Measurements from ENCODE around the gene MDM4.
"Not testable (repeated sequence)": the region's sequence is repeated elsewhere in the genome, so short reads cannot be mapped to it uniquely, and the experiment has no call there.

The MDM4 gene

DNA sequence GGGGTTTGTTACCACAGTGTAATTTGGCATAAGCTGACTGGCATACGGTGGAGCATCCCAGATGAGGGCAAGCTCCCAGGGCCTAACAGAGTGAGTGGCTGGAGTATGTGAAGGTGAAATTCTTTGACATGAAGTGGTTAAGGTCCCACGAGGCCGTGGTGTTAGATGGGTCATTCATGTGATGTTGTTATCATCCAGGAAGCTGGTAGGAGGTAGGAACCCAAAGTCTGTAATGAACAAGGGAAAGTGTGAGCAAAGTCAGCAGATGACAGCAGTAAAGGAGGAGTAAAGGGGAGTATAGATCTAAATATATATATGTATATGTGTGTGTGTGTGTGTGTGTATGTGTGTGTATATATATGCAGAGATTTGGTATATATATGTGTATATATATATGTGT, 47.6 kb downstream of the MDM4 start:
- DNase-seq, result no peak

DNA sequence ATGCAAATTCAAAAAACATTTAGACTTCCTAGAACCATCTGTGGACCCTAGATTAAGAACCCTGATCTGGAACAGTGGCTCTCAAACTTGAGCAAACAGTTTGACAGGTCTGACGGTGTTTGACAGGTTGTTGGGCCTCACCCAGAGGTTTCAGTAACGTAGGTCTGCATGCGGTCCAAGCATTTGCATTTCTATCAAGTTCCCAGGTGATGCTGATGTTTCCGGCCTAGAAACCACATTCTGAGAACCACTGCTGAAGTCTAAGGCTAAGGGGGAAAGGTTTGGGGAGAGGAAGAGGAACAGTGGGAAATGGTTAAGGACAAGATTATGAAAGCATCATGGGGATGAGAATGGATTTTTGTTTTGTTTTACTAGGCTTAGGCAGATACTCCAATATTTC, 48.6 kb downstream of the MDM4 start:
- DNase-seq, result no peak

GRCh38 chr1:204565617-204566582, 49.7 kb downstream of the MDM4 start:
- peak; percentile 78 for DNase-seq

DNA sequence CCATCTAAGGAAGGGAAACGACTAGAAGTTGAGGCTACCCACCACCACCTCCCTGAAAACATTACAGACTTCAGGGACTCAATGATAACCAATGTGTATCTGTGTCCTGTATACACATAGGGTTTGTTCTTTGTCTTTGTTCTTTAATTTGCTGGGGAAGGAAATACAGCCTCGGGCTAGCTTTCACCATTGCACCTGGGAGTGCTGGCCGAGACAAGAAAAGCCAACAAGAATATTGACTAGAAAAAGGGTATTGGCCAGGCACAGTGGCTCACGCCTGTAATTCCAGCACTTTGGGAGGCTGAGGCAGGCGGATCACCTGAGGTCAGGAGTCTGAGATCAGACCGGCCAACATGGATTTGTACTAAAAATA, 50.4 kb downstream of the MDM4 start:
- DNase-seq, result no peak

- DNase-seq, result no peak
Observed at GRCh38 chr1:204567071-204567470, 50.9 kb downstream of the MDM4 start.

DNA sequence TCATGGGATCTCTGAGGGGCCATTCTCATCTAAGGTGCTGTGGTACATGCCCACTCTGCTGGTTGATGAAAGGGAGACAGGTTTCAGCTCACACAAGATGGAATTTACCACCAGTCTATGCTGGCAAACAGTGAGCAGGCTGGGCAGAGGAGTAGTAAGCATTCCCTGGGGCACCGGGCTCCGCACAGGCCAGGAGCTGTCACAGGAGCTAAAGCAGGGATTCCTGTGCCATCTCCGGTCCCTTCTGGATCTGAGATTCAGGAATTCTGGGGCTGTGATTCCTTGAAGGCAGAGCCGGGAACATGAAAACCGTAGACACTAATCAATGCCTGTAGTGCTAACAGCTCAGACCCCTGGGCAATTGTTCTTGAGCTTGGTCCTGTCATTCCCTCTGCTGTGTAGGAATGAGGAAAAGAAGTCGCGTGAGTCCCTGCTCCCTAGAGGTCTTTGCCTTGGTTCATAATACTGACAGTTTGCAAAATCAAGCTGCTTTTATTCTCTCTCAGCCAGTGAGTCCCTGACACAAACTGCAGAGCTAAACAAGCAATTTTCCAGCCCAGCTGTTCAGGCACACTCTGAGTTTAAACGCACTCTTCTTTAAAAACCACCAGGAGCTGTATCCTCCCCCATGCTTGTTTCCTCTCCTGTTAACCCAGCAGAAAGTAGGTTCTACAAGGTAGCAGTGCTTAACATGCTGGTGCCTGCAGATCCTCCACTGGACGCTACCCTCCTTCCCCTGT, 52.5 kb downstream of the MDM4 start:
- DNase-seq, result peak; percentile 43

GRCh38 chr1:204569478-204569877, 53.3 kb downstream of the MDM4 start:
- DNase-seq, result no peak

DNA sequence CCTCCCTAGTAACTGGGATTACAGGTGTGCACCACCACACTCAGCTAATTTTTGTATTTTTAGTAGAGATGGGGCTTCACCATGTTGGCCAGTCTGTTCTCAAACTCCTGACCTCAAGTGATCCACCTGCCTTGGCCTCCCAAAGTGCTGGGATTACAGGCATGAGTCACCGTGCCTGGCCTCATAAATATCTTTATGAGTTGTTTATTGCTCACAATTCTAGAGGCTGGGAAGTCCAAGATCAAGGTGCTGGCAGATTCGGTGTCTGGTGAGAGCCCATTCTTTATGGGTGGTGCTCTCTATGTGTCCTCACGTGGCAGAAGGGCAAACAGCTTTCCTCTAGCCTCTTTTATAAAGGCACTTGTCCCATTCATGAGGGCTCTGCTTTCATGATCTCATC, 53.8 kb downstream of the MDM4 start:
- not testable (repeated sequence) for DNase-seq

DNA sequence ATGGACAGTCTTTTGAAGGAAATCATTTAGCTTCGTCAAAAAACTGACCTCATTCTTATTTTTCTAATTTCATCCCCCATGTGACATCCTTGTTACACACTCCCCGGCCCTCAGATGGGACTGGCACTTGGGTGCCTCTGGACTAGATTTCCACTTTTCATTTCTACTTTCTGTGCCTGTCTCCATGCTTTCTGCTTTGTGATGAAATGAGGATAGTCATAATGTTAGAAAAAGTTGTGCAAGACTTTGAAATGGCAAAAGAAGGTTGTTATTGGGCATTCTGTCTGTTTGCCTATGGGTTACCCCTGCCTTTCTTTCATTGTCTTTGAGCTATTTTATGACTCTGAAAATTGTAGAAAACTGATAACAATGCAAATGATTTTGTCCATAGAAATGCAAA, 54.9 kb downstream of the MDM4 start:
- DNase-seq, result no peak

- DNase-seq, result no peak
Observed at GRCh38 chr1:204571631-204572030, 55.4 kb downstream of the MDM4 start.

- no peak for DNase-seq
Observed at GRCh38 chr1:204572923-204573922, 57.0 kb downstream of the MDM4 start.

DNA sequence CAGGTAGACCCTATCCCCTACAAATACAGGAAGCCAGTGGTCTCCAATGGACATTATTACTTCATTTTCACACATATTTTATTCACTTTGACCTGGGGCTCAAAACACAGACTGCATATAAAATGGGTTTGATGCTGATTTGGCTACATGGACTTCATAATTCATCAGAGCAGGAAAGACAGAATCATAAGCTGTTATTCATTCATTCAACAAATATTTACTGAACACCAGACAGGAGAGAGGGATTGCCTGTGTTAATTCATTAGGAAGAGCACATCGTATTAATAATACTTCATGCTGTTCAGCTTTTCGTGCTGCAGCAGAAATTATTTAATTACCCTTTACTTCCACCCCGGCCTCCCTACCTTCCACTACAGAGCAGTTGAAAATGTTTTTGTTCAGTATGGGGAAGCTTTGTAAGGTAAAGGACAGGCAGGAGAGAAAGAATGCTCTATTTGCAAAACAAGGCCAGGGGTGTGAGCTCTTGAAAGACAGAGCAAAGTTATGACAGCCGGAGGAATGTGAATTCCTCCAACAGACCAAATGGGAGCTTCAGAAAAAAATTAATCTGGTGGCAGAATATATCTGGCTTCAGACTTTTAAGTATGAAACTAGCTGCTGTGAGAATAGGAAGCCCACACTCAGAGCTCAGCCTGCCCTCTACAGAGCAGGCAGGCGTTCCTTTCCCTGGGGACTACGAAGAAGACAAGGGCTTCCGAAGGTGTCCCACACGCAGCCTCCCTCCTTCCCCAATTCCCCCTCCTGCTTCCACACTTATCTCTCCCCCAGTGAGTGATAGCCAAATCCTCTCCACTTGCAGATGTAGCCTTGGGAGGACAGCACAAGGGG, 58.0 kb downstream of the MDM4 start:
- no peak for DNase-seq

- DNase-seq, result peak; percentile 77
Observed at GRCh38 chr1:204574865-204575163, 58.6 kb downstream of the MDM4 start.

DNA sequence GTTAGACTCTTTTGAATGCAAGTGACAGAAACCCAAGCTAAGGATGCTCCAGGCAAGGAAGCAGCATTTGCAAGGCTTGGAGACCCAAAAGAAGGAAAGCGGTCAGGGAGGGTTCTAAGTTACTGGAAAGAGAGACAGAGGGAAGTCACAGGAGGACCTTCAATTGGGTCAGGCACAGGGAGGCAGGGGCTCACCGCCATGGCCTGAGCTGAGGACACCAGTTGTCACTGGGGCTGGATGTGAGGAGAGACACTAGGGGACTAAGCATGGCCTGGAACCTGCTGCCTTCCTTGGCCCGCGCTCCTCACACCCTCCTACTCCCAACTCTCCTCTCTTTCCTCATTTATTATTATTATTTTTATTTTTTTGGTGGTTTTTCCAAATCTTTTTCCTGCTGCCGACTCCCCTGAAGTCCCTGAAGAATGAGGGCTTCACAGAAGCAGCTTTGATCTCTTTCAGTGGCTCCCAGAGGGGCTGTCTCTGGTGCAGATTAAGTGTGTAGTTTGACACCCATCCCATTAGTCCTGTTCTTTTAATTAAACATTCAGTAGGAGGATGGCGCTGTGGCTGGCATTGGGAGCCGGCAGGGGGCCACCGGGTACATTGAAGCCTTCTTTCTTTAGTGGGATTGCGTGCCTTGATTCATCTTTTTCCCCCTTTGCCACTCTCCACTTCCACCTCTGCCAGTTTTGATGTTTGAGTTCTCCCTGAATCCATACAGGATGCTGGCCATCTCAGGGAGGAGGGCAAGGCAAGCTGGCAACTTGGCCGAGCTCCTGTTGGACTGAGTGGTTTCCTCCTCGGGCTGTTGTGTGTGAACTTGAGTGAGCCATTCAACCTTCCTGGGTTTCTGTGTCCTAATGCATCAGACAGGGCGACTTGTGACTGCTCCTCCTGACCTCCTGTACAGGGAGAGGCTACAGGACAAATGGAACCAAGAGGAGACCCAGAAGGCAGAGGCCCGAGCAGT, 59.3 kb downstream of the MDM4 start:
- no peak for DNase-seq

GRCh38 chr1:204576422-204576821, 60.2 kb downstream of the MDM4 start:
- no peak for DNase-seq

DNA sequence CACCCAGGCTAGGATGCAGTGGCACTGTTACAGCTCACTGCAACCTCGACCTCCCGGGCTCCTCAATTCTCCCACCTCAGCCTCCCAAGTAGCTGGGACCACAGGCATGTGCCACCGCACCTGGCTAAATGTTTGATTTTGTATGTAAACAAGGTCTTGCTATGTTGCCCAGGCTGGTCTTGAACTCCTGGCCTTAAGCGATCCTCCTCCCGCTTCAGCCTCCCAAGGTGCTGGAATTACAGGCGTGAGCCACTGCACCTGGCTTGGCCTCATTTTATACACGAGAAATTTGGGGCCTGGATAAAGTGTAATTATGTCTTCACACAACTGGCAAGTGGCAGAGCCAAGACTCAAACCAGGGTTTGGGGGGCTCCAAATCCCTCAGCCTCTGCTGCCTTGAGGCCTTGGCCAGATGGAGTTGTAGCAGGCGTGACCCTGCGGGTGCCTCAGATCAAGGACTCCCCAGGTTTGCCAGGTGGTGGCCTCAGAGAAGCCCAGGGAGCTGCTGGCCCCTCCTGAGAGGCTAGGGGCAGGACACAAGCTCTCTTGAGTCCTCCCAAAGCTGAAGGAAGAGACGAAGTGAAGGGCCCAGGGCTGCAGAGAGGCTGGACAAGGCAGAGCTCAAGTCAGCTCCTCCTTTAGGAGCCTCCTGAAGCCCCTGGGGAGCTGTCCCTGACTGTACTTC, 61.7 kb downstream of the MDM4 start:
- DNase-seq, result no peak

DNA sequence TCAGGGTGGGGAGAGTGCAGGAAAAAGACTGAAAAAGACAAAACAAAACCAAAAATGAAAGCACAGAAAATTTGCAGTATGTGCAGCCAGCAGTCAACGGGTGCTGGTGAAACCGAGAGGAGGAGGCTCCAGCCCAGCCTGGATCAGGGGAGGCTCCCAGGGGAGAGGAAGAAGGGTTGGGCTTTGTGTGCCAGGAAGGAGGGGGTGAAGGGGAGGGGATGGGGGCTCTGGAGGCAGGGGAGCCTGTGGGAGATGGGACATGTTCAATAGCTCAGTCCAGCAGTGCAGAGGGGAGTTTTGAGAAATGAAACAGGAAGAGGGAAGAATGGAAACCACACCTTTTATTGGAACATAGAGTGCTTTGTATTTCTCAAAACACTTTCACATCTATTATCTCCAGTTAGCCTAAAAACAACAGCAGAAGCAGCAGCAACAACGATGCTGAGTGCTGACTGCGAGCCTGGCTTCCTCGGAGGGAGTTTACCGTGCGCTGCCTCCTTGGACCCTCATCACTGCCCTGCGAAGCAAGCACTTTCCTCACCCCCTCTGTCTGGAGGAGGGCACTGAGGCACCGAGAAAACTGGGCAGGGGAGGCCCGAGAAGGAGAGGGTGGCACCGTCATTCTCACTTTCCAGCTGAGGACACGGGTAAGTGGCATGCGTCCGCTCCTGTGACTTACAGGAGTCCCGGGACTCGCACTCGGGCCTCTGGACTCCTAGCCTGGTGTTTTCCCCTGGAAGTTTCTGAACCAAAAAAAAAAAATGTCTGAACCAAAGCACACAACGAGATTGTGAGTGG, 62.9 kb downstream of the MDM4 start:
- no peak for DNase-seq

GRCh38 chr1:204579681-204580080, 63.5 kb downstream of the MDM4 start:
- DNase-seq, result no peak

DNA sequence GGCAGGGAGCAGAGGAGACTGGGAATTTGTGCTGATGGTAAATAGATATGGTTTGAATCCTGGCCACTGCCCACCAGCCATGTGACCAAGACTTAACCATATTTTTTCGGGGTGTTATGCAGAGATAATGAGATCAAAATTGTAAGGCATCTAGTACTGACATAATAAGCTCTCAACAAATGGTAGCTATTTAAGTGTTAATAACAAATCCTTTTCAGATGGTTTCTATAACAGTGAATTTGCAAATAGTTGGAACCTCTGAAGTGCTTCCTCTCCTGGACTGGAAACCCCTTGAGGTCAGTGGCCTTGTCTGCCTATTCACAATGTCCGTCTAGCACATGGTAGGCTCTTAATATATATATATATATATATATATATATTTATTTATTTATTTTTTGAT, 64.7 kb downstream of the MDM4 start:
- no peak for DNase-seq
